ENCODE data around the gene RBM15B.
"Not testable (repeated sequence)": the region's sequence is repeated elsewhere in the genome, so short reads cannot be mapped to it uniquely, and the experiment has no call there.

Gene RBM15B

GRCh38 chr3:51391075-51391565 lies at the start of gene RBM15B:
Gene RBM15B (plus strand): TSS chr3:51391285. CDS start chr3:51391400, 115 bp downstream.
- DNase-seq, result peak; percentile 97

- no peak for DNase-seq
Measured at GRCh38 chr3:51343918-51344687, 47.0 kb upstream of the RBM15B start.

- DNase-seq, result no peak
Measured at GRCh38 chr3:51350751-51351150, 40.3 kb upstream of the RBM15B start.

GRCh38 chr3:51353131-51353530 lies 38.0 kb upstream of the RBM15B start:
- no peak for DNase-seq

- DNase-seq, result no peak
Measured at GRCh38 chr3:51353691-51354090, 37.4 kb upstream of the RBM15B start.

GRCh38 chr3:51354172-51354571 lies 36.9 kb upstream of the RBM15B start:
- DNase-seq, result no peak

GRCh38 chr3:51354731-51355615 lies 36.1 kb upstream of the RBM15B start:
- DNase-seq, result no peak

GRCh38 chr3:51355891-51356578 lies 35.0 kb upstream of the RBM15B start:
- DNase-seq, result no peak

GRCh38 chr3:51357856-51358255 lies 33.2 kb upstream of the RBM15B start:
- no peak for DNase-seq

GRCh38 chr3:51358981-51359380 lies 32.1 kb upstream of the RBM15B start:
- DNase-seq, result no peak

GRCh38 chr3:51360806-51361205 lies 30.3 kb upstream of the RBM15B start:
- no peak for DNase-seq

GRCh38 chr3:51361746-51362145 lies 29.3 kb upstream of the RBM15B start:
- no peak for DNase-seq

- DNase-seq, result no peak
Measured at GRCh38 chr3:51362476-51362875, 28.6 kb upstream of the RBM15B start.

- DNase-seq, result not testable (repeated sequence)
Measured at GRCh38 chr3:51368276-51368675, 22.8 kb upstream of the RBM15B start.

GRCh38 chr3:51371943-51372557 lies 19.0 kb upstream of the RBM15B start:
- DNase-seq, result peak; percentile 38 to 70

GRCh38 chr3:51373658-51374421 lies 17.2 kb upstream of the RBM15B start:
- no peak for DNase-seq

- DNase-seq, result no peak
Measured at GRCh38 chr3:51374456-51374855, 16.6 kb upstream of the RBM15B start.

GRCh38 chr3:51375136-51375535 lies 15.9 kb upstream of the RBM15B start:
- DNase-seq, result no peak

- DNase-seq, result no peak
Measured at GRCh38 chr3:51375571-51375970, 15.5 kb upstream of the RBM15B start.

- DNase-seq, result no peak
Measured at GRCh38 chr3:51378065-51378464, 13.0 kb upstream of the RBM15B start.

- DNase-seq, result no peak
Measured at GRCh38 chr3:51378726-51379125, 12.4 kb upstream of the RBM15B start.

- DNase-seq, result no peak
Measured at GRCh38 chr3:51379301-51379700, 11.8 kb upstream of the RBM15B start.

All from CD4-positive, alpha-beta T cell treated with Interleukin-4 for 1 hour (primary cell).